GM12878 (cell line): Measurements from ENCODE around the gene FZD8. TPM values are rescaled to one million over a fixed set of nuclear protein-coding genes. Genes with fewer than 3 reads are reported as not detected.

Experiments
- ATAC-seq: fragments of 200-7000 bp; cut with Tn5 transposase; 3 replicates; pipeline ENCODE4 v1.9.1; 2020; ENCODE audit warnings: mild to moderate bottlenecking, moderate library complexity
- BruUV-seq: library from RNA; stranded (reverse); fragments of 400-500 nt; replicated peaks from 2 replicates; lab custom pipeline; 2021; lab: Mats Ljungman, UMichigan
- CTCF ChIA-PET: fragments of 300-600 bp; sonication (Branson Sonifier 250); formaldehyde crosslinking; extraction: SDS; loops from one replicate; lab custom pipeline; 2021; ENCODE audit warnings: inconsistent platforms; lab: Yijun Ruan, JAX
- POLR2A ChIA-PET: fragments of 350-600 bp; formaldehyde crosslinking; extraction: SDS; loops from one replicate; lab custom pipeline; 2021; ENCODE audit warnings: inconsistent platforms; lab: Charles Lee
- RAD21 ChIA-PET: fragments of 300-600 bp; sonication (Branson Sonifier 250); formaldehyde crosslinking; loops from one replicate; lab custom pipeline; 2023; ENCODE audit warnings: antibody characterized with exemption; ENCODE audit not compliant: unreplicated experiment; lab: Charles Lee
- SMC1A ChIA-PET: fragments of 300-600 bp; sonication (Branson Sonifier 250); formaldehyde crosslinking; loops from one replicate; lab custom pipeline; 2023; ENCODE audit not compliant: unreplicated experiment, uncharacterized antibody; lab: Charles Lee
- DNase-seq: peaks from one replicate; pipeline ENCODE4 v3.0.0-alpha.2; 2011; ENCODE audit warnings: low read depth, low spot score
- FAIRE-seq: peaks from 3 replicates; lab custom pipeline; 2011; peaks lifted over from hg19 to GRCh38; lab: Jason Lieb, UNC
- H2AFZ ChIP-seq: 2 replicates; pipeline ENCODE4 v1.6.0; 2011; ENCODE audit warnings: low read depth, low read length, control low read depth; ENCODE audit not compliant: control insufficient read depth
- H3K27ac ChIP-seq: 2 replicates; pipeline ENCODE4 v1.5.1; 2011; ENCODE audit warnings: control low read depth; ENCODE audit not compliant: control insufficient read depth, insufficient read depth
- H3K27me3 ChIP-seq, 2 experiments: replicated peaks in 1 of 2; 2 replicates each; pipeline versions ENCODE4 v1.6.0 to v1.6.1; 2011; ENCODE audit warnings: low read length in 1 of 2; ENCODE audit not compliant: control insufficient read depth in 2 of 2, insufficient read depth in 2 of 2
- H3K36me3 ChIP-seq, 2 experiments: 2 replicates each; pipeline ENCODE4 v1.5.1; 2011; ENCODE audit warnings: low read length in 1 of 2; ENCODE audit not compliant: control insufficient read depth in 2 of 2, insufficient read depth in 2 of 2
- H3K4me1 ChIP-seq: 2 replicates; pipeline ENCODE4 v1.6.1; 2011; ENCODE audit warnings: mild to moderate bottlenecking, low read length, moderate library complexity, mixed read lengths; ENCODE audit not compliant: control insufficient read depth, insufficient read depth
- H3K4me2 ChIP-seq: 2 replicates; pipeline ENCODE4 v1.6.0; 2011; ENCODE audit warnings: control low read depth; ENCODE audit not compliant: control insufficient read depth, insufficient read depth
- H3K4me3 ChIP-seq: fragments of 200-600 bp; sonication (generic); 2 replicates; pipeline ENCODE4 v1.5.1; 2016
- H3K79me2 ChIP-seq: 2 replicates; pipeline ENCODE4 v1.6.0; 2011; ENCODE audit warnings: low read length; ENCODE audit not compliant: control insufficient read depth, insufficient read depth
- H3K9ac ChIP-seq: 2 replicates; pipeline ENCODE4 v1.8.0; 2011; ENCODE audit warnings: low read length, control low read depth, mixed read lengths; ENCODE audit not compliant: control insufficient read depth, insufficient read depth
- H3K9me3 ChIP-seq: replicated peaks from 3 replicates; pipeline ENCODE4 v1.5.1; 2011; ENCODE audit warnings: mild to moderate bottlenecking, low read length; ENCODE audit not compliant: control insufficient read depth, insufficient read depth
- H4K20me1 ChIP-seq: 2 replicates; pipeline ENCODE4 v1.6.0; 2011; ENCODE audit not compliant: control insufficient read depth, insufficient read depth
- BCL11A ChIP-seq: IDR thresholded peaks from 2 replicates; pipeline ENCODE4 v1.6.1; 2011; ENCODE audit warnings: low read depth, low read length
- CREM ChIP-seq: IDR thresholded peaks from 2 replicates; pipeline ENCODE4 v1.6.1; 2014; ENCODE audit warnings: antibody characterized with exemption, low read depth
- EED ChIP-seq: sonication (generic); IDR thresholded peaks from 2 replicates; pipeline ENCODE4 v1.6.1; 2016; ENCODE audit warnings: antibody characterized with exemption, low read depth
- EP300 ChIP-seq, 2 experiments: fragments of 150-350 bp in 1 of 2; IDR thresholded peaks; 2 replicates each; pipeline ENCODE4 v1.6.1; 2011 to 2012; ENCODE audit warnings: low read depth in 2 of 2, low read length in 2 of 2, borderline replicate concordance in 1 of 2, improper control_type of control experiment in 1 of 2, inconsistent platforms in 1 of 2; ENCODE audit not compliant: control insufficient read depth in 1 of 2
- GATAD2B ChIP-seq: fragments of 450-650 bp; conservative IDR thresholded peaks from 2 replicates; pipeline ENCODE4 v1.6.1; 2017; ENCODE audit warnings: low read depth, mild to moderate bottlenecking, moderate library complexity
- POU2F2 ChIP-seq: IDR thresholded peaks from 3 replicates; pipeline ENCODE4 v1.6.1; 2011; ENCODE audit warnings: low read depth, mild to moderate bottlenecking, low read length, borderline replicate concordance
- RUNX3 ChIP-seq: IDR thresholded peaks from 2 replicates; pipeline ENCODE4 v1.6.1; 2012; ENCODE audit warnings: low read length, inconsistent platforms
- SMAD1 ChIP-seq: fragments of 450-650 bp; IDR thresholded peaks from 2 replicates; pipeline ENCODE4 v1.6.1; 2018; ENCODE audit warnings: mild to moderate bottlenecking, low read depth; ENCODE audit not compliant: partially characterized antibody
- SUZ12 ChIP-seq: fragments of 200-600 bp; sonication (generic); IDR thresholded peaks from one replicate; pipeline ENCODE4 v1.6.1; 2018; ENCODE audit warnings: antibody characterized with exemption, mild to moderate bottlenecking; ENCODE audit not compliant: unreplicated experiment
- TBL1XR1 ChIP-seq: IDR thresholded peaks from 2 replicates; pipeline ENCODE4 v1.6.1; 2012; ENCODE audit warnings: low read depth, low read length, improper control_type of control experiment
- ZNF274 ChIP-seq: IDR thresholded peaks from one replicate; pipeline ENCODE4 v1.8.0; 2011; ENCODE audit not compliant: insufficient read length, insufficient read depth
- WGBS: methylation state at CpG from one replicate; pipeline ENCODE4 v1.1.6; 2016; ENCODE audit warnings: low lambda C conversion rate; ENCODE audit not compliant: insufficient replicate concordance, insufficient coverage; ENCODE audit errors: missing lambda C conversion rate; 5-methylcytosine and 5-hydroxymethylcytosine counted together
- in situ Hi-C: fragments of 300-500 bp; cut with MboI; formaldehyde crosslinking; loops from 9 replicates; pipeline ENCODE4 v1.14.3; 2018; ENCODE audit warnings: mixed read lengths
- intact Hi-C: fragments of 100-400 bp; cut with micrococcal nuclease; formaldehyde crosslinking; loops from one replicate; pipeline ENCODE4 v1.14.2; 2022; ENCODE audit not compliant: unreplicated experiment
- polyA plus RNA-seq, 11 experiments: library from polyadenylated mRNA; depleted of rRNA in 4 of 11; unstranded in 6 of 11; stranded (reverse) in 5 of 11; fragments of >200 nt; fragmentation: Nextera tagmentation in 4 of 11; fragmentation: Illumina TruSeq in 1 of 11; extraction: Ambion mirVana in 4 of 11; extraction: Trizol in 1 of 11; gene quantifications; 1 replicate in 1 of 11; 2 replicates in 10 of 11; pipeline versions ENCODE4 v1.2.1 to v1.2.3, GENCODE V29; 2011 to 2016; ENCODE audit warnings: inconsistent platforms in 2 of 11, missing spikeins in 2 of 11, low read depth in 1 of 11
- total RNA-seq, 4 experiments: library from RNA; depleted of rRNA in 3 of 4; stranded (reverse); fragments of >200 nt in 3 of 4; fragmentation: Illumina TruSeq in 1 of 4; extraction: Trizol in 1 of 4; gene quantifications; 2 replicates each; pipeline versions ENCODE4 v1.2.1 to v1.2.3, GENCODE V29; 2013 to 2021
- TF ChIP-seq, protein P1 (sequence below): IDR thresholded peaks from 2 replicates; pipeline ENCODE4 v1.6.1; 2012; ENCODE audit warnings: low read depth, low read length, improper control_type of control experiment
- TF ChIP-seq, protein P2 (sequence below): IDR thresholded peaks from 2 replicates; pipeline ENCODE4 v1.6.1; 2011; ENCODE audit warnings: borderline replicate concordance, low read depth, mild to moderate bottlenecking, moderate library complexity, mixed read lengths, low read length; ENCODE audit not compliant: insufficient read depth; ENCODE audit errors: extremely low read length

The FZD8 gene
- total and polyA plus RNA-seq, 10 of the 15 experiments (the other 5 are each of a cell fraction or from before 2014, with no cell fraction given) = 0.03 to 0.72 (median 0.10) TPM; not detected in 3

DNA sequence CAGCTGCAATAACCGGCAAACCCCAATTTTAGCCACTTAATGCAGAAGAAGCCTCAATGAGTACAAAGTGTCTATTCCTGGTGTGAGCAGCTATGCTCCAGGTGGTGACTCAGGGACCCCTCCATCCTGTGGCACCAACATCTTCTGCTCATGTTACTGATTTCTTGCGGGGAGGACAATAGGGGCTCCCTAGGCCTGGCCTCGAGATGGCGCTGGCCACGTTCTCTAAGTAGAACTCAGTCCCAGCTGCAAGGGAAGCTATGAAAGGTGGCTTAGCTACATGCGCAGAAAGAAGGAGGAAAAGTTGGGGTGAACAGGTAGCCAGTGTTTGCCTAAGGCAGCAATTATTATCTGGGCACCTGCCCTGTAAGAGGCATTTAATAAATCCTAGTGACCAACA, 30.3 kb downstream of the FZD8 start:
- no peak for FAIRE-seq
- no peak overlapping the region for H3K4me2 ChIP-seq
- H3K79me2 ChIP-seq = no peaks in the 10 kb centered on the region
- H3K27ac ChIP-seq = no peak overlapping the region
- no peak overlapping the region for H3K9ac ChIP-seq
- DNase-seq = no peak
- in situ Hi-C loops (no loop called here), intact Hi-C loops (no loop called here)
- ChIA-PET RAD21 (no interaction called here), SMC1A (no interaction called here), POLR2A (no interaction called here), CTCF (interaction anchor here (1.0 to 1.5 kb wide), 3 partner anchors 21 to 25 kb away, joined by 3 read pairs; no protein-coding TSS in a partner anchor)
- no peaks in the 10 kb centered on the region for H3K36me3 ChIP-seq
- TF ChIP-seq, protein P1, sequence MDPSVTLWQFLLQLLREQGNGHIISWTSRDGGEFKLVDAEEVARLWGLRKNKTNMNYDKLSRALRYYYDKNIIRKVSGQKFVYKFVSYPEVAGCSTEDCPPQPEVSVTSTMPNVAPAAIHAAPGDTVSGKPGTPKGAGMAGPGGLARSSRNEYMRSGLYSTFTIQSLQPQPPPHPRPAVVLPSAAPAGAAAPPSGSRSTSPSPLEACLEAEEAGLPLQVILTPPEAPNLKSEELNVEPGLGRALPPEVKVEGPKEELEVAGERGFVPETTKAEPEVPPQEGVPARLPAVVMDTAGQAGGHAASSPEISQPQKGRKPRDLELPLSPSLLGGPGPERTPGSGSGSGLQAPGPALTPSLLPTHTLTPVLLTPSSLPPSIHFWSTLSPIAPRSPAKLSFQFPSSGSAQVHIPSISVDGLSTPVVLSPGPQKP = no peak
- TF ChIP-seq EED = no peak
- no peak for TF ChIP-seq EP300 (IDR thresholded peaks at IDR 0.05; ENCODE audit: borderline replicate concordance in 1 of 2, control insufficient read depth in 1 of 2, low read depth in 2 of 2, low read length in 2 of 2)
- TF ChIP-seq POU2F2 = no peak
- no peak for TF ChIP-seq CREM
- TF ChIP-seq GATAD2B = no peak
- no peak for TF ChIP-seq SUZ12
- no peak for TF ChIP-seq ZNF274
- no peak for TF ChIP-seq TBL1XR1
- TF ChIP-seq, protein P2, sequence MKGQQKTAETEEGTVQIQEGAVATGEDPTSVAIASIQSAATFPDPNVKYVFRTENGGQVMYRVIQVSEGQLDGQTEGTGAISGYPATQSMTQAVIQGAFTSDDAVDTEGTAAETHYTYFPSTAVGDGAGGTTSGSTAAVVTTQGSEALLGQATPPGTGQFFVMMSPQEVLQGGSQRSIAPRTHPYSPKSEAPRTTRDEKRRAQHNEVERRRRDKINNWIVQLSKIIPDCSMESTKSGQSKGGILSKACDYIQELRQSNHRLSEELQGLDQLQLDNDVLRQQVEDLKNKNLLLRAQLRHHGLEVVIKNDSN = no peak
- no peak for TF ChIP-seq RUNX3
- no peak for TF ChIP-seq SMAD1
- TF ChIP-seq BCL11A = no peak
- no TSS peak for BruUV-seq
- no peaks in the 10 kb centered on the region for H3K4me1 ChIP-seq
- H4K20me1 ChIP-seq = no peaks in the 10 kb centered on the region
- H2AFZ ChIP-seq = no peak overlapping the region
- 38% methylated on average over 6 of the region's 6 CpGs for WGBS
- ATAC-seq = no peak
- no peak overlapping the region for H3K4me3 ChIP-seq
- no peaks in the 10 kb centered on the region; the same call in 2 of the 3 replicates for H3K9me3 ChIP-seq
- H3K27me3 ChIP-seq = peaks cover 0 to 1% of the 10 kb centered on the region in 2 experiments; a peak in 2 of 4 replicates
